Fibroblast of pulmonary artery (primary cell): ENCODE measurements around the gene RALGPS2.

Experiments used
- DNase-seq: peaks from one replicate; pipeline ENCODE4 v3.0.0-alpha.2; 2010; ENCODE audit warnings: low read depth
- H3K4me3 ChIP-seq: replicated peaks from 2 replicates; pipeline ENCODE4 v1.5.1; 2011; ENCODE audit warnings: low read depth, mild to moderate bottlenecking, control low read depth, low read length, moderate library complexity
- CTCF ChIP-seq: IDR thresholded peaks from 2 replicates; pipeline ENCODE4 v1.5.1; 2011; ENCODE audit warnings: mild to moderate bottlenecking, control low read depth, low read length, inconsistent platforms; ENCODE audit errors: missing control alignments

Gene RALGPS2

GRCh38 chr1:178877896-178878295, 152.9 kb downstream of the RALGPS2 start:
- TF ChIP-seq CTCF = no peak
- no peak overlapping the region for H3K4me3 ChIP-seq
- no peak for DNase-seq

- no peak for TF ChIP-seq CTCF
- DNase-seq = no peak
- H3K4me3 ChIP-seq = no peak overlapping the region
Measured at GRCh38 chr1:178881950-178882349, 156.9 kb downstream of the RALGPS2 start.

GRCh38 chr1:178885869-178886268, 160.8 kb downstream of the RALGPS2 start:
- no peak for TF ChIP-seq CTCF
- no peak for DNase-seq
- H3K4me3 ChIP-seq = no peak overlapping the region

GRCh38 chr1:178886551-178886950, 161.5 kb downstream of the RALGPS2 start:
- no peak for TF ChIP-seq CTCF
- no peak for DNase-seq

GRCh38 chr1:178895928-178896327, 170.9 kb downstream of the RALGPS2 start:
- H3K4me3 ChIP-seq = no peak overlapping the region
- DNase-seq = no peak
- no peak for TF ChIP-seq CTCF

More at GRCh38 chr1:178886551-178886950, 161.5 kb downstream of the RALGPS2 start:
- H3K4me3 ChIP-seq = no peak overlapping the region

GRCh38 chr1:178898401-178898800, 173.4 kb downstream of the RALGPS2 start:
- no peak for TF ChIP-seq CTCF
- H3K4me3 ChIP-seq = no peak overlapping the region
- no peak for DNase-seq

GRCh38 chr1:178899402-178899801, 174.4 kb downstream of the RALGPS2 start:
- DNase-seq = no peak
- TF ChIP-seq CTCF = no peak

More at GRCh38 chr1:178899402-178899801, 174.4 kb downstream of the RALGPS2 start:
- no peak overlapping the region for H3K4me3 ChIP-seq
